NCI-H128 (cell line): ENCODE results near the gene ZBTB17.
"Not testable (repeated sequence)": the region's sequence is repeated elsewhere in the genome, so short reads cannot be mapped to it uniquely, and the experiment has no call there.

ENCODE experiments used
- DNase-seq: peaks from one replicate; lab custom pipeline; 2025; ENCODE audit not compliant: unreplicated experiment; lab: John Stamatoyannopoulos, UW

The ZBTB17 gene

GRCh38 chr1:15900662-15901279, 75.1 kb downstream of the ZBTB17 start:
- no peak for DNase-seq

- DNase-seq, result no peak
These were observed 76.6 kb downstream of the ZBTB17 start for GRCh38 chr1:15899266-15899665.

GRCh38 chr1:15896841-15897610, 78.9 kb downstream of the ZBTB17 start:
- not testable (repeated sequence) for DNase-seq

GRCh38 chr1:15895233-15895632, 80.7 kb downstream of the ZBTB17 start:
- DNase-seq, result no peak

GRCh38 chr1:15892857-15893599, 82.9 kb downstream of the ZBTB17 start:
- DNase-seq, result not testable (repeated sequence)
